Neuronal stem cell (in vitro differentiated cells): ENCODE data around the gene KAZN.

Experiments
- DNase-seq: peaks from one replicate; pipeline ENCODE4 v3.0.0-alpha.2; 2013; ENCODE audit warnings: low spot score
- H2AFZ ChIP-seq: one replicate; pipeline ENCODE4 v1.6.1; 2013; ENCODE audit warnings: mild to moderate bottlenecking, low read length, inconsistent platforms
- H2AK5ac ChIP-seq: 2 replicates; pipeline ENCODE4 v1.6.1; 2013; ENCODE audit warnings: low read depth, mild to moderate bottlenecking, inconsistent platforms, low read length, moderate library complexity, mixed read lengths
- H2BK120ac ChIP-seq: 2 replicates; pipeline ENCODE4 v1.6.1; 2013; ENCODE audit warnings: low read depth, mild to moderate bottlenecking, inconsistent platforms, low read length, moderate library complexity, mixed read lengths
- H2BK12ac ChIP-seq: one replicate; pipeline ENCODE4 v1.6.1; 2013; ENCODE audit warnings: low read length, inconsistent platforms
- H2BK15ac ChIP-seq: 2 replicates; pipeline ENCODE4 v1.6.1; 2013; ENCODE audit warnings: mild to moderate bottlenecking, low read length, inconsistent platforms, mixed read lengths
- H2BK5ac ChIP-seq: one replicate; pipeline ENCODE4 v1.6.1; 2013; ENCODE audit warnings: inconsistent platforms, mild to moderate bottlenecking, low read length, moderate library complexity
- H3K14ac ChIP-seq: one replicate; pipeline ENCODE4 v1.6.1; 2013; ENCODE audit warnings: low read length, inconsistent platforms
- H3K18ac ChIP-seq: 2 replicates; pipeline ENCODE4 v1.6.1; 2013; ENCODE audit warnings: low read length, inconsistent platforms
- H3K23ac ChIP-seq: 2 replicates; pipeline ENCODE4 v1.6.1; 2013; ENCODE audit warnings: low read depth, mild to moderate bottlenecking, mixed read lengths, low read length, inconsistent platforms; ENCODE audit not compliant: poor library complexity
- H3K27ac ChIP-seq: replicated peaks from 3 replicates; pipeline ENCODE4 v1.5.1; 2013; ENCODE audit warnings: low read length, inconsistent platforms
- H3K27me3 ChIP-seq, 3 experiments: 2 replicates each; pipeline ENCODE4 v1.6.1; 2013; ENCODE audit warnings: low read length in 3 of 3, mild to moderate bottlenecking in 2 of 3, inconsistent platforms in 1 of 3, low read depth in 1 of 3, mixed read lengths in 1 of 3, moderate library complexity in 1 of 3; ENCODE audit not compliant: control insufficient read depth in 3 of 3, insufficient read depth in 3 of 3
- H3K36me3 ChIP-seq, 2 donors: replicated peaks in 1 of 2; 2 replicates each; pipeline ENCODE4 v1.6.1; 2013; ENCODE audit warnings: low read length in 2 of 2; ENCODE audit not compliant: control insufficient read depth in 2 of 2, insufficient read depth in 2 of 2
- H3K4ac ChIP-seq: 2 replicates; pipeline ENCODE4 v1.6.1; 2013; ENCODE audit warnings: inconsistent platforms, mild to moderate bottlenecking, low read length, moderate library complexity
- H3K4me1 ChIP-seq, 2 donors: 1 replicate in 1 of 2; 2 replicates in 1 of 2; pipeline ENCODE4 v1.6.1; 2013; ENCODE audit warnings: low read length in 2 of 2, low read depth in 1 of 2; ENCODE audit not compliant: control insufficient read depth in 2 of 2, insufficient read depth in 1 of 2
- H3K4me2 ChIP-seq: one replicate; pipeline ENCODE4 v1.6.1; 2013; ENCODE audit warnings: mild to moderate bottlenecking, low read length, inconsistent platforms; ENCODE audit not compliant: insufficient read depth, poor library complexity, severe bottlenecking
- H3K4me3 ChIP-seq, 2 donors: 2 replicates each; pipeline ENCODE4 v1.5.1; 2013; ENCODE audit warnings: low read length in 2 of 2, mild to moderate bottlenecking in 2 of 2, inconsistent platforms in 1 of 2, moderate library complexity in 1 of 2
- H3K79me1 ChIP-seq: one replicate; pipeline ENCODE4 v1.6.1; 2013; ENCODE audit warnings: low read depth, mild to moderate bottlenecking, inconsistent platforms, low read length, moderate library complexity
- H3K9ac ChIP-seq: one replicate; pipeline ENCODE4 v1.6.1; 2013; ENCODE audit warnings: mild to moderate bottlenecking, low read depth, low read length, inconsistent platforms; ENCODE audit not compliant: poor library complexity
- H3K9me3 ChIP-seq, 2 donors: replicated peaks in 1 of 2; 2 replicates each; pipeline versions ENCODE3 to v1.6.1; 2013; ENCODE audit warnings: low read length in 2 of 2, mild to moderate bottlenecking in 2 of 2, inconsistent platforms in 1 of 2, low read depth in 1 of 2, mixed read lengths in 1 of 2, moderate library complexity in 1 of 2; ENCODE audit not compliant: control insufficient read depth in 2 of 2, insufficient read depth in 1 of 2
- H4K8ac ChIP-seq: one replicate; pipeline ENCODE4 v1.6.1; 2013; ENCODE audit warnings: low read depth, mild to moderate bottlenecking, inconsistent platforms, low read length, moderate library complexity
- H4K91ac ChIP-seq: one replicate; pipeline ENCODE4 v1.6.1; 2013; ENCODE audit warnings: low read length, low read depth, mild to moderate bottlenecking, inconsistent platforms; ENCODE audit not compliant: poor library complexity
- WGBS, 2 donors: extraction: QIAGEN DNeasy Blood & Tissue Kit; methylation state at CpG; one replicate each; pipeline ENCODE4 v1.1.7; 2013; ENCODE audit warnings: missing lambda C conversion rate in 2 of 2, mixed read lengths in 1 of 2; ENCODE audit not compliant: insufficient read length in 2 of 2, insufficient replicate concordance in 1 of 2; ENCODE audit errors: extremely low coverage in 2 of 2; 5-methylcytosine and 5-hydroxymethylcytosine counted together

KAZN gene

GRCh38 chr1:14809191-14809981 is 210.9 kb downstream of the KAZN start:
- H2BK12ac ChIP-seq: no peak overlapping the region
- no peak overlapping the region for H3K4me2 ChIP-seq
- H2BK15ac ChIP-seq: no peak overlapping the region
- DNase-seq: no peak
- H3K9ac ChIP-seq: no peak overlapping the region
- no peak overlapping the region for H2BK5ac ChIP-seq
- no peak overlapping the region for H3K14ac ChIP-seq
- H3K9me3 ChIP-seq: peaks cover 13 to 36% of the 10 kb centered on the region in 2 donors
- H4K8ac ChIP-seq: no peak overlapping the region
- no peak overlapping the region for H3K23ac ChIP-seq
- H2AFZ ChIP-seq: no peak overlapping the region
- no peak overlapping the region for H2BK120ac ChIP-seq
- no peak overlapping the region for H2AK5ac ChIP-seq
- H3K27me3 ChIP-seq: no peaks in the 10 kb centered on the region
- no peak overlapping the region for H3K4ac ChIP-seq
- H3K18ac ChIP-seq: peak overlapping the region; percentile 16
- no peak overlapping the region for H4K91ac ChIP-seq
- no peak overlapping the region for H3K4me3 ChIP-seq
- H3K27ac ChIP-seq: no peak overlapping the region
- WGBS, 2 donors: no CpG with 5 or more reads among the region's 9 CpGs
- no peaks in the 10 kb centered on the region for H3K79me1 ChIP-seq
- H3K4me1 ChIP-seq: peaks cover 0 to 4% of the 10 kb centered on the region in 2 donors
- H3K36me3 ChIP-seq: peaks cover 0 to 37% of the 10 kb centered on the region in 2 donors

DNA sequence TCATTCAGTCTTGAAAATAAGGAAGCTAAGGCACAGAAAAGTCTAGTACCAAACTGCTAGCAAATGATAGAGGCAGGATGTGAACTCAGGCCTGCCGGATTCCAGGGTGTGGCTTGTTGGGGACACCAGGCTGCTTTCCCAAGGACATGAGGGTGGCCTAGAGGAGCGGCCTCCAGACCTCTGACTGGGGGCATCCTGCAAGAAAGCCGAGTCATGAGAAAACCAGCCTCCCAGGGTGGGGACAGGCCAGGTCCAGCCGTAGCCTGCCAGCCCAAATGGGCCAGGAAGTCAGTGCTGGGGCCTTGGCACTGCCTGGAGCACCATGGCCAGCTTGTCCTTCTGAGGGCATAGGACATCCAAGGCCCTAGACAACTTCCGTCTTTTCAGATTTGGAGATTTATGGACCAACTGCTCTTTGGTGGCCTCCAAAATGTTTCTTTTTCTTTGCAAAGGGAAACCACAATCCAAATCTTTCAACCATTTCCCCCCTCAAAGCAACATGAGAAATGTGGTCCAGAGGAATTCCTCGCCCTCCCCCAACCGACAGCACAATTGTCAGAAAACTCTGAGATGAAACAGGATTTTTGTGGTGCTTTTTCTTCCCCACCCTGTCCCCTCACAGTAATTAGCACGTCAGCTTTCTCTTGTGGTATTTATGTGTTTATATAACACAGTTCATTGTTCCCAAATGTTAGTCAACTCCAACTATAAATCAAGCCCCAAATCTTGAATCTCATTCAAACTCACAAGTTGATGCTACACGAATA is 212.3 kb downstream of the KAZN start:
- Histone ChIP-seq H2BK5ac (no peak overlapping the region), H3K4me1 (peaks cover 0 to 4% of the 10 kb centered on the region in 2 donors), H3K9ac (no peak overlapping the region), H4K8ac (no peak overlapping the region), H2AFZ (no peak overlapping the region), H3K79me1 (no peaks in the 10 kb centered on the region), H3K14ac (no peak overlapping the region), H3K23ac (no peak overlapping the region), H2AK5ac (no peak overlapping the region), H3K4me2 (no peak overlapping the region), H3K4me3 (no peak overlapping the region), H3K27ac (no peak overlapping the region), H3K9me3 (peaks cover 13 to 33% of the 10 kb centered on the region in 2 donors), H4K91ac (no peak overlapping the region), H3K18ac (peak overlapping the region; percentile 46), H3K4ac (no peak overlapping the region), H3K27me3 (no peaks in the 10 kb centered on the region), H3K36me3 (peaks cover 0 to 28% of the 10 kb centered on the region in 2 donors), H2BK15ac (no peak overlapping the region), H2BK120ac (no peak overlapping the region), H2BK12ac (no peak overlapping the region)
- no CpG with 5 or more reads among the region's 9 CpGs for WGBS, 2 donors
- DNase-seq: no peak

GRCh38 chr1:14811573-14811972 is 213.1 kb downstream of the KAZN start:
- no peak for DNase-seq
- no peak overlapping the region for H3K4me2 ChIP-seq
- H3K23ac ChIP-seq: no peak overlapping the region
- H3K27me3 ChIP-seq: no peaks in the 10 kb centered on the region
- no peak overlapping the region for H3K4ac ChIP-seq
- no peak overlapping the region for H3K4me3 ChIP-seq
- H3K18ac ChIP-seq: no peak overlapping the region
- peaks cover 7 to 30% of the 10 kb centered on the region in 2 donors for H3K9me3 ChIP-seq
- H2AK5ac ChIP-seq: no peak overlapping the region
- no peak overlapping the region for H2BK15ac ChIP-seq
- H2BK5ac ChIP-seq: no peak overlapping the region
- no peak overlapping the region for H4K91ac ChIP-seq
- H3K4me1 ChIP-seq: peaks cover 0 to 4% of the 10 kb centered on the region in 2 donors
- peaks cover 0 to 24% of the 10 kb centered on the region in 2 donors for H3K36me3 ChIP-seq
- no CpG with 5 or more reads among the region's 3 CpGs for WGBS, 2 donors
- H2AFZ ChIP-seq: no peak overlapping the region
- no peak overlapping the region for H3K27ac ChIP-seq
- no peaks in the 10 kb centered on the region for H3K79me1 ChIP-seq
- H3K14ac ChIP-seq: no peak overlapping the region
- no peak overlapping the region for H2BK120ac ChIP-seq
- no peak overlapping the region for H2BK12ac ChIP-seq
- H3K9ac ChIP-seq: no peak overlapping the region
- H4K8ac ChIP-seq: no peak overlapping the region

DNA sequence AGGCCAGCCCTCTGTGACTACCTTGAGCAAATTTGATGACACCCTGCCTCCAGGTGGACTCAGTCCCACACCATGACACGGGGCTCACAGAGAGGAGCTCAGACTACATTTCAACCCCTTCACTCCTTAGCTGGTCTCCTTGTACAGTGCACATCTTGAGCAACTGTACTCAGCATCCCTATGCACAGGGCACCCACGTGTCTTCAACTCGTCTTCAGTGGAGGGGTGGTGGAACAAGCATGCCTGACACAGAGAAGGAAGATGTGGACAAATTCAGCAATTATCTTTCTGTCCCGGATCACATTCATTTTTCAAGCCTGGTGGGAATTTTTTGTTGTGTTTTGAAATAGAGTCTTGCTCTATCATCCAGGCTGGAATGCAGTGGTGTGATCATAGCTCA is 213.7 kb downstream of the KAZN start:
- H2AK5ac ChIP-seq: no peak overlapping the region
- H4K8ac ChIP-seq: no peak overlapping the region
- H2BK5ac ChIP-seq: no peak overlapping the region
- WGBS, 2 donors: no CpG with 5 or more reads among the region's 4 CpGs
- H3K79me1 ChIP-seq: no peaks in the 10 kb centered on the region
- H4K91ac ChIP-seq: no peak overlapping the region
- H3K9me3 ChIP-seq: peaks cover 2 to 24% of the 10 kb centered on the region in 2 donors
- H3K27ac ChIP-seq: no peak overlapping the region
- no peaks in the 10 kb centered on the region for H3K27me3 ChIP-seq
- no peak overlapping the region for H2BK15ac ChIP-seq
- DNase-seq: no peak
- no peak overlapping the region for H3K4me2 ChIP-seq
- H3K4me3 ChIP-seq: no peak overlapping the region
- peaks cover 0 to 18% of the 10 kb centered on the region in 2 donors for H3K36me3 ChIP-seq
- H3K18ac ChIP-seq: no peak overlapping the region
- no peak overlapping the region for H3K4ac ChIP-seq
- H3K9ac ChIP-seq: no peak overlapping the region
- H2BK12ac ChIP-seq: no peak overlapping the region
- H2BK120ac ChIP-seq: no peak overlapping the region
- H3K4me1 ChIP-seq: peaks cover 0 to 4% of the 10 kb centered on the region in 2 donors
- no peak overlapping the region for H3K23ac ChIP-seq
- H3K14ac ChIP-seq: no peak overlapping the region
- H2AFZ ChIP-seq: no peak overlapping the region
